Fibroblast of upper back skin (primary cell): ENCODE data around the gene TNIK.
"Not testable (repeated sequence)": the region's sequence is repeated elsewhere in the genome, so short reads cannot be mapped to it uniquely, and the experiment has no call there.

Source experiments
- DNase-seq: peaks from one replicate; pipeline ENCODE4 v3.0.0-alpha.2; 2013

Gene TNIK

DNA sequence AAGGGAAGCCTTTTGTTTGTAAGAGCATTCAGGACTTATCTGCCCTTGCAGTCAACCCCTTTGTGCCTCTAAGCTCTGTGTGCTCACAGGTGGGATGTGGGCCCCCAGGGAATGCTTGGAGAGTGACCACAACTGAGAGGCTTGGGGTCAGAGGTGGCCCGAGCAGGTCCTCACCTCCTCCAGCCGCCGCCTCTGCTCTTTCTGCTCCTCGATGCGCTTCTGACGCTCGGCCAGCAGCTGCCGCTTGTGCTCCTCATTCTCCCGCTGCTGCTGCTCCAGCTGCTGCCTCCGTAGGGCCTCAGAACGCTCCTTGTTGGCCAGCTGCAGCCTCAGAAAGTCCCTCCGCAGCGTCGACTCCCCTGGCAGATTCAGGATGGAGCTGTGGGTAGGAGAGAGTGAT is 302.9 kb downstream of the TNIK start:
- peak; percentile 30 for DNase-seq

DNA sequence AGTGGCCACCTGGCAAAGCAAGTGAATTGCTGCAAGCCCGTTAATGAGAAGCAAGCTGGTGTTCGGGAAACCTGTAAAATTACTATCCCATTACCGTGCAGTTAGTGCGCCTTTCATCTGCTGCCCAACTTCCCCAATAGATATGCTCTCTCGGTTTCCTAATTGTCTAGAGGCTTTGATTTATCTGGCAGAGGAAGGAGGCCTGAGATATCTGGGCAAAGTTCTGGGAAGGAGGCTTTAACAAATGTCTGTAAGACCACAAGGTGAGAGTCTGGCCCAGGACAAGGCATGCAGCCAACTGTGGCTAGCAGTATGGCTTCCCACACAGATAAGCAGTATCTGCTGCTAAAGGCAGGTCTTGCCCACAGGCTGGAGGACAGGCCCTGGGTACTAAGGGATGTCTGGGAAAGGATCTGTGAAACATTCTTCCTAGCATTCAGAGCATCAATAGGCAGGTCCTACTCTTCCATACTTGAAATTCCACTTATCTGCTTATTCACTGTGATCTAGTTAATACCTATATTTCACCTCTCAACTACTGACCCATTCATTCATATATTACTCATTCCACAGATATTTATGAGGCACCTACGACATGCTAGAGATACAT is 303.7 kb downstream of the TNIK start:
- peak; percentile 27 for DNase-seq

DNA sequence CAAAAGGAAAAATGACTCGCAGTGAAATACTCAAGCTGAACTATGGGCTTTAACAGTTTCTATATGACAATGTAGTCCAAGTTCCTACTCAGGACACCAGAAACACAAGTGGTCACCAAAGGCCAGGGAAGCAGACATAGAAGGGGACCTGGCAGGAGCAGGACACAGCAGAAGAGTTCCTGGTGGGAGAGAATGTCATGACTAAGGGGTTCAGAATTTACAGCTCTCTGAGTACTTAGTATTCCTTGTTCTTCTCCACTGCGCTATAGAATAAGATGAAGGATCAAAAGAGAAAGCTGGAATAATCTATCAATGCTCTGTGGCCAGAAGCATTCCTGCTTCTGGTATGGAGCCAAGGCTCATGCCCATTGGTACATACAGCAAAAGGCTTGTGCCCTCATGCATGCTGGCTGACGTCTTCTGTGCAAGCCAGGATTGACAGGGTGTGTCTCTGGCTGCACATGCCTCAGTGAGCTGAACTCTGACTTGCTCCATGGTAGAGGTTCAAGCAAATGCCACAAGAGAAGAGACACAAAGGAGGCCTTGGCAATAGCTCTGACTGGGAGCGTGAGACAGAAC is 305.0 kb downstream of the TNIK start:
- no peak for DNase-seq

DNA sequence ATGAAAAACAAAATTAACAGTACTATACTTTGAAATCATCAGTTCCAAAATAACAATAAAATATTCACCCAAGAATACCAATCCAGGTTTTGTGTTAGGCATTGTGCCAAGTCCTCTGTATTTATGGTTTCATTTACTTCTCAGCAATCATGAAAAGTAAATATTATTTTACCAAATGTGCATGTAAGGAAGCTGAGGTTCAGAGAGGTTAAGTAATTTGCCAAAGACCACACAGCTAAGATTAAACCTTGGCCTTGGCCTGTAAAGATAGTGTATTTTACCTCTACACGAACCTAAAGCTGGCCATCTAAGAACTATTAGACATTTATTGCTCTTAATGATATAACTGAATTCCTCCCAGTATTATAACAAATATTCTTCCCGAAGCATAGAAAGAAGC is 309.3 kb downstream of the TNIK start:
- no peak for DNase-seq

DNA sequence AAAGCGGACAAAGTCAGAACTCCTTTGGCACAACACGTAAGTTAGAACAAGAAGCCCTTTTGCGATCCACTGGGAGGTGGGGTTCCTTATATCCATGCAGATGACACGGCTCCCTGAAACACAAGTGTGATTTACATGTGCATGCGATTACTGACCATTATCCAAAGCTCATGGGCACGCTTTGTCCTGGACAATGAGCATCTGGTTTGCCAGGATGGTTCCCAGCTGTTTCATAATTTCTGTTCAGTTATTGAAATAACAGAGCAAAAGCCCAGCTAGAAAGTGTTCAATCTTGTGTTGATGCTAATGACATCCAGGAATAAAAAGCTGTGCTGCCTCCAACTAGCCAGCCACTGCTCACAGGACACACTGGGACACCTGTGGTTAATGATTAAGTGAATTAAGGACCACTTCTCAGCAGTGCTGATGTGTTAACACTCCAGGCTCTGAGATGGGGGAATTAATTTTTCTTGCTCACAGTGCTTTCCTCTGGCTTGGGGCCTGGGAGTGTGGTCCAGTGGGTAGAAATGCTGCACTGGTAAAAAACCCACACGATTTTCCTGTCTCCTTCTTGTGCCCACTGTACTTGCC is 310.6 kb downstream of the TNIK start:
- no peak for DNase-seq

DNA sequence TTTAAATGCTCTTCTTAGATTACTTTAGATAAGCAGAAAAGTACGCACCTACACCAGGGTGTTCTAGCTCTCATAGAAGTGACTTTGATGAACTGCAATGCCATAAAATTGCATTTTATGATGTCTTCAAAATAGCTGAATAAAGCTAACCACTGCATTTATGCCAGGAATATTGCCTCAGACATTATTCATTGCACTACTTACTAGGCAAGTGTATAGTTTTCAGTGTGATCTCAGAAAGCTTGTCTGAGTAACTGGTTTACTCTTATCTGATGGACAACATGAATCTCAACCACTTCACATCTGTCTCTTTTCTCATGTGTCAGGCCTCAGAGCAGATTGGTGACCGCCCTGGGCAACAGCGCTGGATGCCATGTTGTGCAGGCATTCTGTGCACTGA is 314.4 kb downstream of the TNIK start:
- DNase-seq, result no peak

DNA sequence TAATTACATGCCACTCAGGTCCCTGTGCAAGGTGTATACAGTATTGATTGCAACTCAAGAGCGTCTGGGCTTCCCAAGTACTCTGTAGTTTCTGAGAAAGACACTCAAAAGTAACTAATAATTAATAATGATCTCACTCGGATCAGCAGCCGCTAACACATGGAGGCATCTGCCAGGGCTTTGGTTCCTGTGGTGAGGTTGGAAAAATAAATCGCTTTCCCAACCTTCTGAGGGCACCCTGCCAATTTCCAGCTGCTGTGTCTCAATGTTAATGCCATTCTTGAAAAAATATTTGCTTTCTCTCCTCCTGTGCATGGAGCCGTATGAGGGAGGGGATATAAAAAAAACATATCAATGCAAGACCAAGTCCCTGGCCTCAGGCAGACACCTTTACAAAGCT is 317.2 kb downstream of the TNIK start:
- DNase-seq, result peak; percentile 70

DNA sequence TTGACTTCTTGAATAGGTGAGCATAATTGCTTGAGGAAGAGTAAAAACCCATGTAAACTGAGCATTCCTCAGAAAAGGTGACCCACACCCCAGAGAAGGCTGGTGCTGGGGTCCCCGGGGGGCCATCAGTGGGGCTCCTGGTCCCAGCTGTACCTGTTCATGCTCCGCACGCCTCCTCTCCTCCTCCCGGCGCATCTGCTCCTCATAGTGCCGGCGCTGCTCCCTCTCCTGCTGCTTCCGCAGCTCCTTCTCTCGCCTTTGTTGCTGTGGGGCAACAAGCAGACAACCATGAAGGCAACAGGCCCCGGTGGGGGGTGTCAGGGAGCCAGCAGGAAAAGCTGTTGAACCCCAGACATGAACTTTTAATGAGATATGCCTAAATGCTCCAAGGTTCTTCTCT is 320.0 kb downstream of the TNIK start:
- DNase-seq, result no peak

DNA sequence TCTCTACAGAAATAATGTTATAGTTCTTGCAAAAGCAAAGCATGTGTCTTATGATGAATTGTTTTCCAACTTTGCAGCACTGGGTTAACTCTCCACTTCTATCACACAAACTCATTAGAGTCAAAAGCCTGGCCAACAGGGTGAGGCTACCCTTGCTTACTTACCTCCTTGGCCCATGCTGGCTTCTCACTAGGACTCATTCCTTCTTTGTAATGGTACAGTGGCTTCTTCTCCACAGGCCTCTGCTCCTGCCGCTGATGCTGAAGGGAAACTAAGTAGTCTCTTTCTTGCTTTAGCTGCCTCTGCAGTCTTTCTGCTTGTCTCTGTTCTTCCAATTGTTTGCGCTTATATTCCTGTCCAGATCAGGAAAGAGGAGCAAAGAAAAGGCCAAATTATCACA is 322.2 kb downstream of the TNIK start:
- DNase-seq, result no peak

DNA sequence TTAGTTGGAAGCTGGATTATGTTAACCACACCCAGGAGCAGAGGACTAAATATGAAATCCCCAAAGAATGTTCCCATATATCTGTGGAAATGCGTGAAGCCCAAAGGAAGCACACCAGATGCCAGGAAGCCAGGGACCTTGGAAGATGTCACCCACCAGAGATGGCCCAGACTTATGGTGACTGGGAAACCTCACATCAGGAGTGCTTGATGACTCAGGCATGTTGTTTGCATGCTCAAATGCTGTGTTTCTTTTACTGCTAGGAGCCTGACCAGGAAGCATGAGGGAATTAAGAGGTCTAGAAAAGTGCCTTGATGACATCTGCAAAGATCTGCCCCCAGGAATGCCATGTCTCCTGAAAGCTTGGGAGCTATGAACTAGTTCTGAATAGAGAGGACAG is 324.7 kb downstream of the TNIK start:
- no peak for DNase-seq

DNA sequence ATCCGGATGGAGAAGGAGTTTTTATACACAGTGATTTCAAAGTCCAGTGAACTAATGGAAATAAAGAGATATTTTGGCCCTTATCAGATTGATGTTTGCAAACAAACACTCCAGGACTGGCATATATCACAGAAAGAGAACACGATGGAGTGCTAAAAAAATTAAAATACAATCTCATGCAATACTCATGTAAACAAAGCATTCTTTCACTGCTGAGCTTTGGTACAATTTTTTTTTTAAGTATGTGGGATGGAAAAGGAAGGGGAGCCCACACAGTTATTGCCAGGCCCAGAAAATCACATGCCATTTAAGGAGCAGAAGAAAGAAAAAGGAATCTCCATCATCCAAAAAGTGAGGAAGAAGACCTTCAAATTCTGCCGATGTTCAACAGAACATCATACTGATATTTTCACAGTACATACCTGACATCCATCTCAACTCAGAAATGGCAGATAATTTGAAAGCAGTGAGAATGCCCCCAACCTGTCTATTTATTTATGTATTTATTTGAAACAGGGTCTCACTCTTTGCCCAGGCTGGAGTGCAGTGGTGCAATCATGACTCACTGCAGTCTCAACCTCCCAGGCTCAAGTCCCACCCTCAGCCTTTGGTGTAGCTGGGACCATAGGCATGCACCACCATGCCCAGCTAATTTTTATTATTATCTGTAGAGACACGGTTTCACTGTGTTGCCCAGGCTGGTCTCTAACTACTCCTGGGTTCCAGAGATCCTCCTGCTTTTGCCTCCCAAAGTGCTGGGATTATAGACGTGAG is 326.2 kb downstream of the TNIK start:
- no peak for DNase-seq

DNA sequence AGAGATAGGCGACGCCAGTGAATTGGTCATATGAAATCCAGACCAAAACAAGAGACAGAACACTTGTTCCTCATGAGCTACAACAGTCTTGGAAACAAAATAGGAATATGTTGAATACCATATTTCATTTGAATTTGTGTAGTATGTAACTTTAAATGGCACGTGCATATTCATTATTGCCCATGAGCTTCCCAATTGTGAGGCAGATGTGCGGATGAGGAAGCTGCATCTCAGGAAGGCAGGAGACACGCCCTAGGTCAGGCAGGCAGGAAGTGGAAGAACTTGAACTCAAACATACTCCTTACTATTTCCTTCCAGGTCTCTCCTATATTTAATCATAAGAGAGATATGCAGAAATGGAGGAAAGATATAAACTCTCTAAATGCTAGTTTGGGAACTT is 326.9 kb downstream of the TNIK start:
- DNase-seq, result no peak

DNA sequence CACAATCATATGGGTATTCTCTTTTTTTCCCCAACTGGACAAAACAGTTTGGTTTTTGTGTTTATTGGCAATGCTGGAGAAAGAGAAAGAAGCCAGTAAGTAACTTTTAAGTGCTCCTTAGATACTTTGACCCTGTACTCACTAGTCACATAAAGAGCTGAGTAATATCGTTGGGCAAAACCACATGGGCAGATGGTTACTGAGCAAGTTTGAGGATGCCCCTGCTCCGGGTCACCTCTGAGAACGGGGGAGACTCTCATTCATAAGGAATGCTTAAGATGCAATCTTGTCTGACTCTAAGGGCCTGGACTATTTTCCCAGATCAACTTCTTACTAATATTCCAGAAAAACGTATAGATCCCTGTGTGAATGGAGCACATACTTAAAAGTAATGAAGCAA is 327.3 kb downstream of the TNIK start:
- peak; percentile 74 for DNase-seq

DNA sequence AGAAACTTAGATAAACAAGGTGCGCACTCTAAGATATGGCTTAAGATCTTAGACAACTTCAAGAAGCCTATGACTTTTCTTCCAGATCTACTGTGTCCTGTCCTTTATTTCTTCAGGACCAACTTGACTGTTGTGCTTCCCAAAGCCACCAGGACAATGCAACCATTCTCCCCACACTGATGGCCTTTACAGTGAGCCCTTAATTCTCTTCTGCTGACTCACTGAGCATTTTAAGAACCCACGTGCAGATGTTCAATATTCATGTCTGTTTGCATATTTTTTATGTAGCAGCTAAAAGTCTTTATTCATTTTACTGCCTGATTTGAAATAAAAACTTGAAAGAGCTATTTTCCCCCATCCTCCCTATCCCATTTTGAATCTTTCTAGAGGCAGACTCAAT is 330.4 kb downstream of the TNIK start:
- peak; percentile 62 for DNase-seq

DNA sequence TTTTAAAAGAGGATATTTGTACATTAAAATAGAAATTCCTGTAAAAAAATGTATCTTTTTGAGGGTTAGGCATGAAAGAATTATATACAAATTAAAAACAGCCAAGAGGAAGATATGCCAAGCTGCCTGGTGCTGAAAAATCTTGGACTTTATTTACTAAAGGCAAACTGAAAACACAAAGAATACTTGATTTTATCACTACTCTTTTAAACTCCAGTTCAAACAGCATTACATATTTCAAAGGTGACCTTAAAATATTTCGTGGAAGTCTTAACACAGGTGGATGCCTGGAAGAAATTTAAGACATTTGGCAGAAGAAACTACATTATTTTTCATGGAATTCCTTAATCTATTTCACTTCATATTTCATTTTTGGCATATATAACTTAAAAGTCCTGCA is 332.6 kb downstream of the TNIK start:
- no peak for DNase-seq

DNA sequence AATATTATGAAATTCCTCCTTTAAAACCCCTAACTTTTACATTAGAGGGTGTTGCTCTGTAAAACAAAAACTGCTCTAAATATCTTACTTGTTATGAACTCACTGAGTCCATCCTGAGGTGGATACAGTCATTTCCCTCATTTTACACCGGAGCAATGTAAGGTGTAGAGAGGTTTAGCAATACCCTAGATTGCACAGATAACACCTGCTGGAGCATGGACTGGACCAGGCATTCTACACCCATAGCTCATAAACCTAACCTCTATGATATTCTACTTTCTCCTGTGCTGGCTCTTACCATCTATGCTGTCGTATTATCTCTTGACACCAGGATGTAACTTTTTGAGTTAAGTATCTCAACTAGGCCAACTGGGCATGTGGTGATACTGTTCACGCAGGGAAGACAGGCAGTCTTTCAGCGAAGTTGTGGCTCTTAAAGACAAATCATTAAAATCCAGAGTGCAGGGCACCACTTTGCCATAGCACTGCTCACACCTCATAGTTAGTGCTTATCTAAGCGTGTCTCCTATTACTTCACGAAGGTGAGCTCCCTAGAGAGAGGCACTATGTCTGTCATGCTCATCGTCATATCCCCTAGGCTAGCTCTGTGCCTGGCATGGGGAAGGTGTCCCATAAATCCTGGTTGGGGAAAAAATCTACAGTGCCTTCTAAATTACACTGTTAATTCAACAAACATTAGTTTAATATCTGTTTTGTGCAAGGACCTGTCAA is 333.6 kb downstream of the TNIK start:
- no peak for DNase-seq

DNA sequence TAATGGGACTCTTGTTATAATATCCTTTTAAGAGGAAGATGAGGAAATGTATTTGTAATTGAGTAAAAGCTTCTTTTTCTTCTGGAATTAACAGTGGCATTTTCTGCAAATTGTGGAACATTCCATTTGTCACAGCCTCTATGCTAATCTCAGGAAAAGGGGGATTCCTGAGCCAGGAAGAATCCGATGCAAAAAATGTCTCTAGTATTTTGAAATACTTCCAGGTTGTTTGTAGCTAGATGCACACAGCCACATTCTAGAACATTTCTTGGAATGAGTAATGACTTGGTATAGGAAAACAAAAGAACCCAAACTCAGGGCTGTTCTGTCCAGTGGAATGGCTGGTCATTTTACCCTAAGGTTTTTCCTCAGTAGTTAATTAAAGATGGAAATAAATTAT is 335.2 kb downstream of the TNIK start:
- peak; percentile 62 for DNase-seq

DNA sequence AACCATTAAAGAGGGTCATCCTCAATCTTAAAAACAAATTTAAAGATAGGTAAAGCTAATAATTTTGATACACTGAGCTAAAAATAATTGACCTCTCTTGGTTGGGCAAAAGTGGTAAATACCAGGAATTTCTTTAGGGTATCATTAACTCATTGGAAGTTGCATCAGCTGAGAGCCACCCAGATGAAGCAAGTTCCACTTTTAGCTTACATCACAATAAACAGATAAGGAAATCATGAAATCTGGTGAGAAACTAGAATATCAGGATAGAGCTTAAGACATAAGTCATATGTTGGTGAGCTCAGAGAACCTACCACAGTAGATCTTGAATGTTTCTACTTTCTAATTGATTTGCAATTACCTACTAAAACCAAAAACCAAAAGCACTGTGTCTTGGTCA is 336.3 kb downstream of the TNIK start:
- no peak for DNase-seq

DNA sequence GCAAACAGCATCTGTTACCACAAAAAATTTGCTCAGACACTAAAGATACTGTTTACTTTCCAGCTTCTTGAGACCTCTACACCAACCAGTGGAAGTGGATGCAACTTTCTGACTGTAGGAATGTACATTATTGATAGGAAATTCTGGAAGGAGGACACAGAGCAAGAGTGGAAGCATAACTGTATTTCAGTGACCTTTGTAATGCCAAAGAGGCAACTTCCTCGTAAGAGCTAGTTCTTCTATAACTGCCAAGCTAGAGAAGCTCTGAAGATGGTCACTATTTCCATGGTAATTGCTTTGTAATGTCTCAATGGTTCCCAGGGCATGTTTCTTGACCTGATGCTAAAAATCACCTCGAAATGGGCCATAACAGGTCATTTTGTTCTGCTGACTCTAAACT is 337.3 kb downstream of the TNIK start:
- no peak for DNase-seq

DNA sequence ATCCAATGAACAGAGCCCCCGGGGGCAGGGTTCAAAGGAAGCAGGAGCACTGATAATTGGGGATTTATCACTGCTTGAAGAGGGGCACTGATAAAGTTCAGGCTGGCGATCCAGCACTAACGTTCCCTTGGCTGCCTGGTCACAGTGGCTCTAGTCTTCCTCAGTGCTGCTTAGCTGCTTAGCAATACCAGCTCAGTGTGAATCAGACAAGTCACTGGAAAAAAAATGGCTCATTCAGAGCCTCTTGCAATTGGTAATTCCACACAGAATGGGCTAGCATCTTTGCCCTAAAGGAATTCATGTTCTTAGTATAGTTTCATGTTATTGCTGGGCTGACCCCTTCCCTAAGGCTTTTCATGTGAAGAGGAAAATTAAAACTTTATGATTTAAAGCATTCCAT is 338.0 kb downstream of the TNIK start:
- DNase-seq, result no peak

DNA sequence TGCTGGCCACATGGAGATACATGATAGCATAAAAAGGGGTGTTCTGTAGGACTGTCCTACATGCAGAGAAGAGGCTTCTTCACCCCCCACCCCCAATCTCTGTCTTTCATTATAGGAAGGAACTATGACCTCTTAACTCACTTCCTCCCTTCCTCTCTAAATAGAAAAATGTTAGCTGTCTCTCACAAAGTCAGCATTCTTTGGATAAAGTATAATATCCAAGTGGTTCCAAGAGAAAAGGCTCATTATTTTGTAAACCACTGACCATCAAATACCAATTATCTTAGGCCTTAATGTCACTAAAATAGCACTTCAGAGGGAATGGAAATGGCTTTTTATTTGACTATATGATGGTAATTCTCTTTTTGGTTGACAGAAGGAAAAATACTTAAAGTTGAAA is 338.4 kb downstream of the TNIK start:
- no peak for DNase-seq

DNA sequence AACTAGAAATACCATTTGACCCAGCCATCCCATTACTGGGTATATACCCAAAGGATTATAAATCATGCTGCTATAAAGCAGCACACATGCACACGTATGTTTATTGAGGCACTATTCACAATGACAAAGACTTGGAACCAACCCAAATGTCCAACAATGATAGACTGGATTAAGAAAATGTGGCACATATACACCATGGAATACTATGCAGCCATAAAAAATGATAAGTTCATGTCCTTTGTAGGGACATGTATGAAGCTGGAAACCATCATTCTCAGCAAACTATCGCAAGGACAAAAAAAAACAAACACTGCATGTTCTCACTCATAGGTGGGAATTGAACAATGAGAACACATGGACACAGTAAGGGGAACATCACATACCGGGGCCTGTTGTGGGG is 340.8 kb downstream of the TNIK start:
- not testable (repeated sequence) for DNase-seq

DNA sequence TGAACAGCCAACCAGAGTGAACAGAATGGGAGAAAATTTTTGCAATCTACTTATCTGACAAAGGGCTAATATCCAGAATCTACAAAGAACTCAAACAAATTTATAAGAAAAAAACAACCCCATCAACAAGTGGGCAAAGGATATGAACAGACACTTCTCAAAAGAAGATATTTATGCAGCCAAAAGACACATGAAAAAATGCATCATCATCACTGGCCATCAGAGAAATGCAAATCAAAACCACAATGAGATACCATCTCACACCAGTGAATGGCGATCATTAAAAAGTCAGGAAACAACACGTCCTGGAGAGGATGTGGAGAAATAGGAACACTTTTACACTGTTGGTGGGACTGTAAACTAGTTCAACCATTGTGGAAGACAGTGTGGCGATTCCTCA is 341.2 kb downstream of the TNIK start:
- not testable (repeated sequence) for DNase-seq
